Stimulated activated effector memory CD8-positive, alpha-beta T cell treated with anti-CD3 and anti-CD28 coated beads, Interleukin-12 subunit alpha, Interleukin-12 subunit beta, amount 100 ng/mL, for 72 hours (primary cell): ENCODE measurements around the gene ZNF107.

Experiments
- ATAC-seq: fragments of 150-1000 bp; cut with Tn5 transposase; 2 replicates; pipeline ENCODE4 v1.10.0; 2021
- DNase-seq, 2 donors: peaks; one replicate each; pipeline ENCODE4 v3.0.0; 2021 to 2022; ENCODE audit warnings: low spot score in 2 of 2
- H3K27ac Mint-ChIP-seq: one replicate; pipeline ENCODE4 v1.8.0; 2022; ENCODE audit warnings: mild to moderate bottlenecking, mixed read lengths
- H3K36me3 Mint-ChIP-seq: one replicate; pipeline ENCODE4 v1.8.0; 2022; ENCODE audit warnings: mild to moderate bottlenecking, mixed read lengths
- H3K4me1 Mint-ChIP-seq: one replicate; pipeline ENCODE4 v1.8.0; 2022; ENCODE audit warnings: mixed read lengths
- H3K4me3 Mint-ChIP-seq: one replicate; pipeline ENCODE4 v1.8.0; 2022; ENCODE audit warnings: mild to moderate bottlenecking, mixed read lengths
- H3K9me3 Mint-ChIP-seq: one replicate; pipeline ENCODE4 v1.8.0; 2022; ENCODE audit warnings: mixed read lengths

ZNF107 gene

DNA sequence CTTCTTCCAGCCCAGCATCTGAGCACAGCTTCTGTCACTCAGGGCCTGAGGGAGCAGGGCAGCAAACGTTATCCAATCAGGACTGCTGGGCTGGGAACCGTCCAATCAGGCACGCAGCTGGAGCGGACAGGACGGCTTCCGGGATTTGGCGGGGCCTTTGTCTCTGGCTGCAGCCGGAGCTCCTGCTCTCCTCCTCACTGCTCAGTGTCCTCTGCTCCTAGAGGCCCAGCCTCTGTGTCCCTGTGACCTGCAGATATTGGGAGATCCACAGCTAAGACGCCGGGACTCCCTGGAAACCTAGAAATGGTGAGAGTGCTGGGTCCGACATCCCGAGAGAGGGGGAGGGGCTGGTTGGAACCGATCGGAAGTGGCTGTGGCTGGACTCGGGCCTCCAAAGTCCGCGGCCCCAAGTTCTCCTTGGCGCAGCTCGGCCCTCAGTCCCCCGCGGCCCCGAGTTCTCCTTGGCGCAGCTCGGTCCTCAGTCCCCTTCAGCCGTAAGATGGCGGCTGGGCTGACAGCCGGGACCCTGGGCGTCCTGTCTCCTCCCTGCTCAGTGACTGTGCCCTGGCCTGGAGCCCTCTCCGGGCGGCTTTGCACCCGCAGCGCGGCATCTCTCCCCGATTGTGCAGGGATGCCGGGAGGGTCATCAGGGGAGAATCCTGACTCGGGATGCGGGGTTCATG lies at the start of gene ZNF107:
Gene ZNF107 (plus strand): TSS at position 154 of the 683 bp plus-strand sequence. CDS start 150 bp downstream, at position 304.
- peak within 1 kb of the TSS; percentile 95 for H3K4me3 Mint-ChIP-seq
- H3K9me3 Mint-ChIP-seq = peaks cover 3% of the 10 kb centered on the region
- ATAC-seq (peak; percentile 100), DNase-seq (peak; percentile 61 to 88)
- H3K4me1 Mint-ChIP-seq = peaks cover 46% of the 10 kb centered on the region
- H3K27ac Mint-ChIP-seq = peak within 1 kb of the TSS; percentile 98
- peaks cover 52% of the 10 kb centered on the region for H3K36me3 Mint-ChIP-seq

GRCh38 chr7:64618785-64619456 lies 47.0 kb upstream of the ZNF107 start:
- Mint-ChIP-seq H3K9me3 (no peaks in the 10 kb centered on the region), H3K27ac (no peak overlapping the region), H3K4me1 (no peaks in the 10 kb centered on the region), H3K4me3 (no peak overlapping the region), H3K36me3 (no peaks in the 10 kb centered on the region)
- DNase-seq (no peak), ATAC-seq (no peak)

DNA sequence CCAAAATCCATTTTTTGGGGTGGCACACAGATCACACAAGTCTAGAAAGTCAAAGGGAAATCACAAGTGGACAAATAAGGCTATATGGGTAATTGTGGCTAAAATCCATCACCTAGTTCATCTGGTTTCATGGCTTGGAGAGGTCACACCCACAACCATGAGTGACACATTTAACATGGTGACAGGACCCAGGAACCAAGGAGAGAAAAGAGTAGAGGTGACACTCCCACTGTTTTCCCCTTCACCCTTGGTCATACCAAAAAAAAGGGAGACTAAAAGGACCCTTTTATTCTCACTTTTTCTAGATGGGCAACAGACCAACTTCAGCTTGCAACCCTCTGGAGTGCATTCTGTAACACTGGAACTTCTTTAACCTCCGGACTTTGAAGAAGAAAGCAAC lies 46.2 kb upstream of the ZNF107 start:
- DNase-seq (no peak), ATAC-seq (no peak)
- Mint-ChIP-seq H3K9me3 (no peaks in the 10 kb centered on the region), H3K27ac (no peak overlapping the region), H3K4me1 (no peaks in the 10 kb centered on the region), H3K4me3 (no peak overlapping the region), H3K36me3 (no peaks in the 10 kb centered on the region)

GRCh38 chr7:64621656-64622055 lies 44.3 kb upstream of the ZNF107 start:
- Mint-ChIP-seq H3K4me3 (no peak overlapping the region), H3K4me1 (peaks cover 7% of the 10 kb centered on the region)
- no peak for ATAC-seq

DNA sequence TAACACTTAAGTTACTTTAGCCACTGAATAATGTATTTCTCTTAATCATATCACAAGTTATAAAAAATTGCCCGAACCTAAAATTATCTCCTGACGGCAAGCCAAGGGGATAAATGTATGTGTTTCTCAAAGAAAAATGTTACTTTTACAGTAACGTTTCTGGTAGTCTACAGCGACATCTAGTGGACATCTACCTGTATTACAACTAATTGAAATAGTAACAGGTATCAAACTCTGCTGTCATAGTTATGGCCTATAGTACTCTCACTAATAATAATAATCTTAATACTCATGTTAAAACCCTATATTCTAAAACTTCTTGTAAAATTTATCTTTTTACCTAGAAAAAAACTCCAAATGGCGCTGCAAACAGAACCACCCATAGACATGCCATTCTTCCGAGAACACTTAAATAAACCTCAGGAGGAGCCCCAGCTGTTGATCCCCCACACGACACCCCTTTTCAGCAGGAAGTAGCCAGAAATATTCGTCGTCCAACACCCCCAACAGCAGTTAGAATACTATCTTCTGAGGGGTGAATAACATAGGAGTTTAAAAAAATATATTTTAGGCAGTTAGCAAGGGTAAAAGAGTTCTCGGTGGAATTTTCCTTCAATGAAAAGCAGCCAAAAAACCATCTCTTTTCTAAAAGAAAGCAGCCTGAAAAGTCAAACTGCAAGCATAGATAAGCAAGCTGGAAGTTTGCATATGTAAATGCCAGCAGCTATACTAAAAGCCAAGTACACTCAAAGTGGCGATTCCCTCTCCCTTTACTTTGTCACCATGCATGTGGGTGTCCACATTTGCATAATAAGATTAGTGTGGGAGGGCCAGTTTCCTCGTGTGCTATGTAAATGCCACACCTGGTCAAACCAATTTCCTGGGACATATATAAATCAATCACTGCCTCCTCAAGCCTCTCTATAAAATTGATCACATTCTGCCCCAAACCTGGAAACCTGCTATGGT lies 40.5 kb upstream of the ZNF107 start:
- H3K9me3 Mint-ChIP-seq = no peaks in the 10 kb centered on the region
- H3K4me1 Mint-ChIP-seq = peaks cover 7% of the 10 kb centered on the region
- peak overlapping the region; percentile 5 for H3K4me3 Mint-ChIP-seq
- H3K36me3 Mint-ChIP-seq = no peaks in the 10 kb centered on the region
- peak; percentile 44 for ATAC-seq
- peak overlapping the region; percentile 7 for H3K27ac Mint-ChIP-seq
- no peak for DNase-seq

More at GRCh38 chr7:64621656-64622055, 44.3 kb upstream of the ZNF107 start:
- H3K36me3 Mint-ChIP-seq = no peaks in the 10 kb centered on the region
- H3K9me3 Mint-ChIP-seq = no peaks in the 10 kb centered on the region
- H3K27ac Mint-ChIP-seq = no peak overlapping the region
- DNase-seq = no peak

GRCh38 chr7:64626083-64626469 lies 39.9 kb upstream of the ZNF107 start:
- Mint-ChIP-seq H3K9me3 (no peaks in the 10 kb centered on the region), H3K36me3 (no peaks in the 10 kb centered on the region), H3K4me1 (peaks cover 7% of the 10 kb centered on the region), H3K27ac (peak overlapping the region; percentile 7), H3K4me3 (peak overlapping the region; percentile 5)
- DNase-seq (no peak), ATAC-seq (peak; percentile 90)

DNA sequence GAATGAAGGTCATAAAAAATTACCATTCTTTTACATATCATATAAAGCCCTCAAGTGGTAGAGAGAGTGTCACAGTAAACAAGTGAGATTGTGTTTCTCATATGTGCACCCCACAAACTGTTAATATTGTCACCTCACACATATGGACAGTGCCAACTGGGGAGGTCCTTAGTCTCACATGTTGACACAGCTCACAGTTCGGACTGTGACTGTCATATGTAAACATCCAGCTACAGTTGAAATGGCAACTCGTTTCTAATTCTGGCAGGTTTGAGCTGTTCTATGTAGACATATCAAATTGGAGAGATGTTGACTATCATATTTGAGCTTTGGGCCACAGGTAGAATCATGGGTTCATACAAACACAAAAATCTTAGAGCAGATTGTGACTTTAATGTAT lies 39.4 kb upstream of the ZNF107 start:
- Mint-ChIP-seq H3K4me1 (peaks cover 7% of the 10 kb centered on the region), H3K27ac (no peak overlapping the region), H3K9me3 (no peaks in the 10 kb centered on the region), H3K36me3 (no peaks in the 10 kb centered on the region), H3K4me3 (no peak overlapping the region)
- DNase-seq (no peak), ATAC-seq (peak; percentile 37)

DNA sequence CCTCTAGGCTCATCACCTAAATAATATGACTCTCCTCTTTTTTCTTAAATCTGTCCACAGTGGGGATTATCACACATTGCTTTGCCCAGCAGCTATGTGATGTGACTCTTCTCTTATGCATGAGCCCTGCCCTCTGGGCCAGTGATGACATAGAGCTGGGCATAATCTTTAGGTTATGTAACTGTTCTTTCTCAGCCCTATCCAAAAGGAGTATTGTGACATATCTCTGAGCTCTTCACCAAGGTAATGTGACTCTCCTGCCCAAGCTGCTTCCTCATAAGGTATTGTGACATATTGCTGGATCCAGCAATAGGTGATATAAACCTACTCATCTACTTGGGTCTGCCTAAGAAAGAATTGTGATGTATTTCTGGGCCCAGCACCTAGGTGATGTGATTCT lies 37.7 kb upstream of the ZNF107 start:
- DNase-seq (no peak), ATAC-seq (no peak)
- H3K4me1 Mint-ChIP-seq = peaks cover 7% of the 10 kb centered on the region
- H3K36me3 Mint-ChIP-seq = no peaks in the 10 kb centered on the region
- H3K9me3 Mint-ChIP-seq = no peaks in the 10 kb centered on the region
- no peak overlapping the region for H3K4me3 Mint-ChIP-seq
- no peak overlapping the region for H3K27ac Mint-ChIP-seq

- Mint-ChIP-seq H3K9me3 (no peaks in the 10 kb centered on the region), H3K4me1 (peaks cover 7% of the 10 kb centered on the region), H3K36me3 (no peaks in the 10 kb centered on the region), H3K4me3 (no peak overlapping the region), H3K27ac (no peak overlapping the region)
- ATAC-seq (no peak), DNase-seq (no peak)
Measured at GRCh38 chr7:64628721-64629120, 37.2 kb upstream of the ZNF107 start.

GRCh38 chr7:64630496-64630895 lies 35.4 kb upstream of the ZNF107 start:
- H3K27ac Mint-ChIP-seq = no peak overlapping the region
- ATAC-seq (no peak), DNase-seq (no peak)
- no peaks in the 10 kb centered on the region for H3K9me3 Mint-ChIP-seq
- peaks cover 7% of the 10 kb centered on the region for H3K4me1 Mint-ChIP-seq
- no peak overlapping the region for H3K4me3 Mint-ChIP-seq
- H3K36me3 Mint-ChIP-seq = no peaks in the 10 kb centered on the region

- Mint-ChIP-seq H3K4me3 (no peak overlapping the region), H3K27ac (no peak overlapping the region), H3K36me3 (no peaks in the 10 kb centered on the region), H3K9me3 (no peaks in the 10 kb centered on the region), H3K4me1 (no peaks in the 10 kb centered on the region)
- no peak for ATAC-seq
- DNase-seq = no peak
Measured at GRCh38 chr7:64632029-64632428, 33.9 kb upstream of the ZNF107 start.

- H3K4me1 Mint-ChIP-seq = no peaks in the 10 kb centered on the region
- no peak overlapping the region for H3K4me3 Mint-ChIP-seq
- no peaks in the 10 kb centered on the region for H3K36me3 Mint-ChIP-seq
- H3K9me3 Mint-ChIP-seq = no peaks in the 10 kb centered on the region
- no peak overlapping the region for H3K27ac Mint-ChIP-seq
- ATAC-seq (no peak), DNase-seq (no peak)
Measured at GRCh38 chr7:64633401-64633800, 32.5 kb upstream of the ZNF107 start.

GRCh38 chr7:64634406-64635062 lies 31.4 kb upstream of the ZNF107 start:
- no peak for DNase-seq
- H3K27ac Mint-ChIP-seq = no peak overlapping the region
- no peak overlapping the region for H3K4me3 Mint-ChIP-seq

GRCh38 chr7:64636386-64636785 lies 29.5 kb upstream of the ZNF107 start:
- no peaks in the 10 kb centered on the region for H3K36me3 Mint-ChIP-seq
- H3K9me3 Mint-ChIP-seq = no peaks in the 10 kb centered on the region
- no peak overlapping the region for H3K27ac Mint-ChIP-seq
- no peak overlapping the region for H3K4me3 Mint-ChIP-seq
- DNase-seq = no peak
- no peaks in the 10 kb centered on the region for H3K4me1 Mint-ChIP-seq
- ATAC-seq = no peak

More at GRCh38 chr7:64634406-64635062, 31.4 kb upstream of the ZNF107 start:
- Mint-ChIP-seq H3K9me3 (no peaks in the 10 kb centered on the region), H3K36me3 (no peaks in the 10 kb centered on the region), H3K4me1 (no peaks in the 10 kb centered on the region)
- no peak for ATAC-seq
